ENCODE results near the gene B3GNT7.

B3GNT7 gene

GRCh38 chr2:231382116-231382515 lies 13.4 kb upstream of the B3GNT7 start:
- DNase-seq (ENCODE audit: low read depth), result no peak
- no peak overlapping the region for H3K4me3 ChIP-seq (ENCODE audit: low read depth, low read length)

DNA sequence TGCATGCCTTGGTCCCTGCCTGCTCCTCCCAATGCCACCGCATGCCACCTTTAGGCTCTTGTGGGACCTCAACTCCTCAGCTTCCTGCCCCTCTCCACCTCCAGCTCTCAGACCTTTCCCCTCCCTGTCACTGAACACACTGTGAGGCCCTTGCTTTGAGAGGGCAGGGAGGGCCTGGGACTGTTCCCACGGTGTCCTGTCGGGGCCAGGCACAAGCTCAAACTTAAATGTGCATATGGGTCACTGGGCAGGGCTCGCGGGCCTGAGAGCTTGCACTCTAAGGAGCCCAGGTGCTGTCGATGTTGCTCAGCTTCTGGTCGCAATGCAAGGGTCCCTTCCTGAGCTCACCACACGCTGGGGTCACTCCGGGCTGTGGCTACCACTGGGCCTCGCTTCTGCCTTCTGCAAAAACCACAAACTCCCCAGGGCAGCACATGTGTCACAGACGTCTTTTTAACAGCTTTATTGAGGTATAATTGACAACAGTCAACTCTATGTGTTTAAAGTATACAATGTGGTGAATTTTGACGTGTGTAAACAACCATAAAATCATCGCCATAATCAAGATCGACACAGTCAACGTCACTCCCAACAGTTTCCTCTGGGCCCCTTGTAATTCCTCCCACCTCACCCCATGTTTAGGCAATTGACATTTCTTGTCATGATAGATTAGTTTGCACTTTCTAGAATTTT lies 11.9 kb upstream of the B3GNT7 start:
- no peak for DNase-seq (ENCODE audit: low read depth)

GRCh38 chr2:231384109-231384435 lies 11.4 kb upstream of the B3GNT7 start:
- DNase-seq (ENCODE audit: low read depth), result no peak
- no peak overlapping the region for H3K4me3 ChIP-seq (ENCODE audit: low read depth, low read length)

More for the DNA sequence above, 11.9 kb upstream of the B3GNT7 start:
- H3K4me3 ChIP-seq (ENCODE audit: low read depth, low read length), result no peak overlapping the region

DNA sequence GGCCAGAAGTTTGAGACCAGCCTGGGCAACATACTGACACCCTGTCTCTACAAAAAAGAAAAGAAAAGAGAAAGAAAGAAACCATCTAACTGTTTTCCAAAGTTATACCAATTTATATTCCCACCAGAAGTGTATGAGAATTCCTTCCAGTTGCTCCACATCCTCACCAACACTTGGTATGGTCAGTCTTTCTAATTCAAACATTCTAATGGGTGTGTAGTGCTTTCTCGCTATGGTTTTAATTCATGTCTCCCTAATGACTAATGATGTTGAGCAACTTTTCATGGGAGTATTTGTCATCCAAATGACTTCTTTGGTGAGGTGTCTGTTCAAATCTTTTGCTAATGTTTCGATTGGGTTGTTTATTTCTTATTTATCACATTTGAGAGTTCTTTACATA lies 10.5 kb upstream of the B3GNT7 start:
- DNase-seq (ENCODE audit: low read depth), result no peak
- H3K4me3 ChIP-seq (ENCODE audit: low read depth, low read length), result no peak overlapping the region

DNA sequence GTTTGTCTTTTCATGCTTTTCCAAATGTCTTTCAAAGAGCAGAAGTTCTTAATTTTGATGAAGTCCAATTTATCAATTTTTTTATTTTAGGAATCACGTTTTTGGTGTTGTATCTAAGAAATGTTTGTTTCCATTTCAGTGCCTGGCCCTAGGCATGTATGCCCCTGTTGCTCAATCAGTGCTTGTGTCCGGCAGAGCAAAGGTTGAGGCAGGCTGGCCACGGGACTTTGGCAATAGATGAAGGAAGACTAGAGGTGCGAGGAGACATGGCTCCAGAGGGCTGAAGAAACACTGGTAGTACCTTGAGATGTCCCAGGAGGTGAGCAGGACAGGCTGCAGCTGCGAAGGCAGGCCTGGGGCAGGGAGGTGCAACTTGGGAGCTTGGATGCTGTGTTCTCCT lies 10.1 kb upstream of the B3GNT7 start:
- DNase-seq (ENCODE audit: low read depth), result no peak
- no peak overlapping the region for H3K4me3 ChIP-seq (ENCODE audit: low read depth, low read length)

DNA sequence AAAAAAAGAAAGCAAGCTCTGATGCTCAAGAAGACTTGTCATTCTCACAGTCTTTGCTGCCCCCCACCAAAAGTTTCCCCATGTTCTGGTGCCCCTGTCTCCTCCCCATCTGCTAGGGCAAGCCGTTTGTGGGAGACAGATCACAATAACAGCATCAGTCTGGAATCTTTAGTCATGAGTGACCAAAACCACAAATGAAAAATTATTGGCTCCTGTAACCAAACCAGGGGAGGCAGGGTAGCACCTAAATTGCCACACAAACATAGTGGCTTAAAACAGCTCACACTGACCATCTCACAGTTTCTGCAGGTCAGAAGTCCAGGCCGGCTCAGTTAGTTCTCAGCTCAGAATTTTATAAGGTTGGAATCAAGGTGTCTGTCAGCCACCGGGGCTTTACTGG lies 9.1 kb upstream of the B3GNT7 start:
- no peak overlapping the region for H3K4me3 ChIP-seq (ENCODE audit: low read depth, low read length)
- DNase-seq (ENCODE audit: low read depth), result peak; percentile 43

DNA sequence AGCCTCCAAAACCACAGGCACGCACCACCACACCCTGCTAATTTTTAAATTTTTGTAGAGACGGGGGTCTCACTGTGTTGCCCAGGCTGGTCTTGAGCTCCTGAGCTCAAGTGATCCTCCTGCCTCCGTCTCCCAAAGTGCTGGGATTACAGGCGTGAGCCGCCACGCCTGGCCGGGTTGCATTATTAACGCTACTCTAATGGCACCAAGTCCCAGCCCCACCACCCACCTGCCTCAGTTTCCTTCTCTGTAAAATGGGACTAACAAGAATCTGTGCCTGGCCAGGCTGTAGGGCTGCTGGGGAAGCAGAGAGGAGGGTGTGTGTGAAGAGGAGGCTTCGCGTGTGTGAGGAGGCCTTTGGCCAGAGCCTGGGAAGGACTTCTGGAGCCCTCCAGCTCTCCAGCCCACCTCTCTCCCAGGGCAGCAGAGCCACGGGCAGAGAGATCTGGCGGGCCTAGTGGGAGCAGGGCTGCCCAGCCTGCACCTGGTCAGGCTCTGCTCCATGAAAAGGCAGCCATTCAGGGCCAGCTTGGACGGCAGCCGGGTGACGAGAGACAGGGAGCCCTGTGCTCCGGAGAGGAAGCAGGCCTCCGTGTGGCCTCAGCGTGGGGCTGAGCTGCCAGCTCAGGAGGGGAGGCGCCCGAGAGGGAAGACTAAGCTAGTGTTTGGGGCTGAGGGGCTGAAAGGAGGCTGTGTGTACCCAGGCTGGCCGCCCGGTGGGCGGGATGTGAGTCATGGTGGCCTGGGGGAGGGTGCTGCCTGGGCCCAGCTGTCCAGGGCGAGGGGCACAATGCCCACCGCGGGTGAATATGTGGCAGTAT lies 7.4 kb upstream of the B3GNT7 start:
- no peak overlapping the region for H3K4me3 ChIP-seq (ENCODE audit: low read depth, low read length)
- no peak for DNase-seq (ENCODE audit: low read depth)

- DNase-seq (ENCODE audit: low read depth), result no peak
- no peak overlapping the region for H3K4me3 ChIP-seq (ENCODE audit: low read depth, low read length)
Observed at GRCh38 chr2:231388725-231389346, 6.7 kb upstream of the B3GNT7 start.

DNA sequence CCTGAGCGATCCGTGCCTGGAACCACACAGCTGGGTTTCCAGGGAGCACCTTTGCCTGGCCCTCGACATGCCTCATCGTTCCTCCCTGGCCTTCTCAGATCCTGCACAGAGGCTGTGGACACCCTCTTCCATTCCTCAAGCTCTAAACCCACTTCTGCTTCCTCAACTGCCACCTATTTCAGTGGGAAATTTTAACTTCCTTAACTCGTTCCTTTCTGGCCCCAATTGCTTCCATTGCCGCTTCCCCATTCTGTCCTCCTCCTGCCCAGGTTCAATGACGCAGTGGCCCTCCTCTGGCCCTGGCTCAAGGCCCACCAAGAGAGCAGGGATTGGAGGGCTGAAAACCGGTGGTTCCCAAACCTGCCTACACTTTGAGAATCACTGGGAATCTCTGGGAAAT lies 4.8 kb upstream of the B3GNT7 start:
- H3K4me3 ChIP-seq (ENCODE audit: low read depth, low read length), result no peak overlapping the region
- no peak for DNase-seq (ENCODE audit: low read depth)

DNA sequence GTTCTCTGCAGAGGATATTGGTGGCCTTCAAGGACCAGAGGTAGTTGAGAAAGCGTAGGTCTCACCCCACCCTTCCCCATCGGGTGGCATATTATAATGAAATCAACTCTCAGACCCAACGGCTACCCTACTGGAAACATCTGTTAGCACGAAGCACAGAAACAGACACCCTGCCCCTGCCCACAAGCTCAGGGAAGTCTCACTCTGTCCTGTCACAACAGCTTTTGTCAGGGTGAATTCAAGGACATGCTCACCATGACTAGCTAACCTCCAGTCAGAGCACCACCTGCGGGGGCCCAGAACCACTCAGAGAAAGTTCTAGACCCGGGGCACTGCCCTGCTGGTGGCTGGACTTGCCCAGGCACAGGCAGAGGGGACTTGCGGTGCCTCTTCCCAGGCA lies 3.5 kb upstream of the B3GNT7 start:
- DNase-seq (ENCODE audit: low read depth), result no peak
- no peak overlapping the region for H3K4me3 ChIP-seq (ENCODE audit: low read depth, low read length)

DNA sequence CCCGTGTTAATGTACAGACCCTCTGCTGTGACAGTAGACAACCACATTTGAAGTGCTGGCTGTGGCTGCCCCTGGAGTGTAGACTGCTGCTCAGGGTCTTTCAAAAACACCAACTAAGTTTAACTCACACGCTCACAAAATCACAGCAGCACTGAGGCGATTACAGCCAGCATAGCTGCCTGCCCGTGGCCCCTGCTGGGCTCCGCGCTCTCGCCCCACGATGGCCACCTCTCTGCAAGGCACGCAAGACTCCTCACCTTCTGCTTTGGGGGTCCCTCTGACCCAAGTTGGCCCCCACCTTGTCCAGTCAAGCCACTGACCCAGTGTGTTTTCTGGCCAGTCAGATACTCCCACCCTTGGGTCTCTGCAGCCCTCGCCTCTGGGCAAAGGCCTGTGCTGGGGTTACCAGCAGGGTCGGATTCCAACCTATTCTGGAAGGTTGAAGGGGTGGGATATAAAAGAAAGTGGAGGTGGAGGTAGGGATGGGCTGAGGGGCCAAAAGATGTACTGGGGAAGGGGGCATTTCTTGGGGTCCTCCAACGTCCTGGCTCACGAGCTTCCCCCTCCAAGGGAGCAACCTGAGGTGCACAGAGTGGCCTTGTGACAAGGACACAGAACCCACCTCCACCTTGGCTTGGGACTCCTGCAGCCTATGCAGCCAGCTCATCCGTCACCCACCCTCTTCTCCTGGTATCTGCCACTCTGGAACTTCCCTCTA lies 2.9 kb upstream of the B3GNT7 start:
- H3K4me3 ChIP-seq (ENCODE audit: low read depth, low read length), result no peak overlapping the region
- no peak for DNase-seq (ENCODE audit: low read depth)

DNA sequence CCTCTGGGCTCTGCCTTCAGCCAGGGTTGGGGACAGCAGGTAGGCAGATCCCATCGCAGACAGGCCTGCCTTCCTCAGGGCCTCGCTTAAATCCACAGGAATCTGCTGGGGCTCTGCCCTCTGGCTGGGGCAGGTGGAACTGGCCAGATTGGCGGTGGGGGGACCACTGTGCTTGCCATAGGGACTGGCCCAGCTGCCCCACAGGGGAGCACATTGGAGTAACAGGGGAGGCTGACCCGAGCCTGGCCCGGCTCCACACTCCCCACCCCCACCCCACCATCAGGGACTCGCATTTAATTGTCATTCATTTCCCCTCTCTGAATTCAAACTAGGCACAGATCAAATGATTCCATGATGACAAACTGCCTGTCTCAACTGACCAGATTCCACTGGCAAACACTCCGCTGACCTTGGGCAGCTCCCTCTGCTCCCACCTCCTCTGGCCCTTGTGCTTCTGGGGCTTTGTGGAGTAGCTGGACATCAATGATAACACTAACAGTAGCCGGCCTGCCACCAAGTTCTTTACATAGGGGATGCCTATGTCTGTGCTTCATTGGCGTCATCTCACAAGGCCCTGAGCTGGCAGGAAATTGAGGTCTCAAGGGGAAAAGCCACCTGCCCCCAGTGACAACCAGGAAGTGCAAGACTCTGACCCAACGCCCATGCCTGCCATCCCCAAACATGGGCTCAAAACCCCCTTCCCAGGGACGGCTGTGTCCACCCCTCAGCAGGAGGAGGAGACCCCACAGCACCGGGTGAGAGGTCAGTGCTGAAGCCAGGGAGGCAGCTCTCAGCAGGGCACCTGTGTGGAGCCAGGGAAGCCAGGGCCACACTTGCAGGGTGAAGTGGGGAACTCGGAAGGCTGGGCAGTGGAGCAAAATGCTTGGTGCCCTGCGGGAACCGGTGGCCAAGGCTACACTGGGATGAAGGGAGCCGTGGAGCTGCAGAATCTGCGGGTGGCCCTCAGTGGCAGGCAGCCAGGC lies 2.1 kb upstream of the B3GNT7 start:
- DNase-seq (ENCODE audit: low read depth), result no peak
- no peak overlapping the region for H3K4me3 ChIP-seq (ENCODE audit: low read depth, low read length)

- DNase-seq (ENCODE audit: low read depth), result no peak
- no peak overlapping the region for H3K4me3 ChIP-seq (ENCODE audit: low read depth, low read length)
Observed at GRCh38 chr2:231394211-231395141, 1.0 kb upstream of the B3GNT7 start.

DNA sequence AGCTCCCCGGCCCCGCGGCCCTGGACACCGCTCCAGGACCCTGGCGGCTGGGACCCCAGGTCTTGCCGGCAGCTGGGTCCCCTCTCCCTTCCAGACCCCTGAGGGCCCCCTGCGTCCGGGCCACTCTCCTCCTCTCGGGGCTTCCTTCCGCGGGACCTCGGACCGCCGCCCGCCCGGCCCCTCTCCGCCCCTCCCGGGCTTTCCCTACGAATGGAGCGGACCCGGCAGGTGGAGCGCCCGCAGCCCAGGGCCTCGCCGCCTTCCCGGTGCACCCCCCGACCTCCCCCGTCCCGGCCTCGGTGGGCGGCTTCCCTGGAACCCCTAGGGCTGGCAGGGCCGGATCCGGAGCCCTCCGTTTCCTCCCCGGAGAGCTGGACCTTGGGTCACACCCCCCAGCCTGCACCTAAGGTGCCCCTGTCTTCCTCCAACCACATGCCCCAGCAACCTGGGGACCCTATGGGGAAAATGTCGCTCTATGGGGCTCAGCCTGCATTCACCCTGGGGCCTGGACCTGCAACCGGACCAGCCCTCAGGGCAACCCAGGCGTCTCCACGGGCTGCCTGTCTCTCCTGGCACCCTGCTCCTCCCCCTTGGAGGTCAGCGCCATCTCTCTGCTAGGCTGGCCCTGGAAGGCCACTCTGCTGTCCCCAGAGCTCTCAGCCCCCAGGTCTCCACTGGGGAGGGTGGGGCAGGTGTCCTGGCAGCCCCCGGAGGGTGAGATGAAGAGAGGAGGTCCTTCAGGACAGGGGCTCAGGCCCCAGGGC lies 730 bp downstream of the B3GNT7 start:
- DNase-seq (ENCODE audit: low read depth), result no peak
- H3K4me3 ChIP-seq (ENCODE audit: low read depth, low read length), result no peak overlapping the region

DNA sequence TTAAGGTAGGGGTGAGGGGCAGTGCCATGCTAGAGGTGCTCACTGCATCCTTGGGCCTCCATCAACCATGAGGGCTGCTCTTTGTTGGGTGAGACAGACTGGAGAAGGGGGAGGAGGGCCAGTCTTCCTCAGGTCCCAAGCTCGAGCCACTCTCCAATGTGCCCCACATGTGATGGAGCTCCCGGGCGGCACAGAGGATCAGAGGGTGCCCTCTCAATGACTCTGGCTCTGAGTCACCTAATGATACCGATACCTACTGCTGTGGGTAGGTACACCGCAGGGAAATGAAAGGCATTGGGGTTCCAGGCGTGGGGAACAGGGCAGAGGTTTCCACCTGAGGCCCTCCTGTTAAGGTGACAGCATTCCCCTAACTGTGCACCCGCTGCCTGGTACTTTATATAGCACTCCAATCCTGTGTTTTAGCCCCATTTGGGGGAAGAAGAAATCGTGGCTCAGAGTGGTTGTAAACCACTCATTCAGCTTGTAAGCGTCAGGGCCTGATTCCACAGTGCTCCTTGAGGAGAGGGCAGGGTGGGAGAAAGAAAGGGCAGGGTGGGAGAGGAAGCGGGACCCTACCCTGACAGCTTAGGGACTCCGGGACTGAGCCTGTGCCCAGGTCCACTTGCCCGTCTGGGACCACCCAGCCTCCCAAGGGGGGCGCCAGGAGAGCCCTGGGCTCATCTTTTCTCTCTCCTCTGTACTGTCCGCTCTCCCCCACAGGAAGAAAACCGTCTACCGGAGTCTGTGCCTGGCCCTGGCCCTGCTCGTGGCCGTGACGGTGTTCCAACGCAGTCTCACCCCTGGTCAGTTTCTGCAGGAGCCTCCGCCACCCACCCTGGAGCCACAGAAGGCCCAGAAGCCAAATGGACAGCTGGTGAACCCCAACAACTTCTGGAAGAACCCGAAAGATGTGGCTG lies 1.8 kb downstream of the B3GNT7 start:
- H3K4me3 ChIP-seq (ENCODE audit: low read depth, low read length), result no peak overlapping the region
- DNase-seq (ENCODE audit: low read depth), result no peak

DNA sequence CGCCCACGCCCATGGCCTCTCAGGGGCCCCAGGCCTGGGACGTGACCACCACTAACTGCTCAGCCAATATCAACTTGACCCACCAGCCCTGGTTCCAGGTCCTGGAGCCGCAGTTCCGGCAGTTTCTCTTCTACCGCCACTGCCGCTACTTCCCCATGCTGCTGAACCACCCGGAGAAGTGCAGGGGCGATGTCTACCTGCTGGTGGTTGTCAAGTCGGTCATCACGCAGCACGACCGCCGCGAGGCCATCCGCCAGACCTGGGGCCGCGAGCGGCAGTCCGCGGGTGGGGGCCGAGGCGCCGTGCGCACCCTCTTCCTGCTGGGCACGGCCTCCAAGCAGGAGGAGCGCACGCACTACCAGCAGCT lies 2.4 kb downstream of the B3GNT7 start:
- DNase-seq (ENCODE audit: low read depth), result no peak

More for the DNA sequence above, 2.4 kb downstream of the B3GNT7 start:
- H3K4me3 ChIP-seq (ENCODE audit: low read depth, low read length), result no peak overlapping the region

Data from skeletal muscle cell (primary cell).